CD4-positive, alpha-beta T cell treated with Interleukin-1 beta for 1 hour (primary cell): ENCODE results near the gene KRTAP5-2.

ENCODE experiments used
- DNase-seq, 2 donors: peaks; one replicate each; pipeline ENCODE4 v3.0.0-alpha.2; 2020 to 2022

The KRTAP5-2 gene

DNA sequence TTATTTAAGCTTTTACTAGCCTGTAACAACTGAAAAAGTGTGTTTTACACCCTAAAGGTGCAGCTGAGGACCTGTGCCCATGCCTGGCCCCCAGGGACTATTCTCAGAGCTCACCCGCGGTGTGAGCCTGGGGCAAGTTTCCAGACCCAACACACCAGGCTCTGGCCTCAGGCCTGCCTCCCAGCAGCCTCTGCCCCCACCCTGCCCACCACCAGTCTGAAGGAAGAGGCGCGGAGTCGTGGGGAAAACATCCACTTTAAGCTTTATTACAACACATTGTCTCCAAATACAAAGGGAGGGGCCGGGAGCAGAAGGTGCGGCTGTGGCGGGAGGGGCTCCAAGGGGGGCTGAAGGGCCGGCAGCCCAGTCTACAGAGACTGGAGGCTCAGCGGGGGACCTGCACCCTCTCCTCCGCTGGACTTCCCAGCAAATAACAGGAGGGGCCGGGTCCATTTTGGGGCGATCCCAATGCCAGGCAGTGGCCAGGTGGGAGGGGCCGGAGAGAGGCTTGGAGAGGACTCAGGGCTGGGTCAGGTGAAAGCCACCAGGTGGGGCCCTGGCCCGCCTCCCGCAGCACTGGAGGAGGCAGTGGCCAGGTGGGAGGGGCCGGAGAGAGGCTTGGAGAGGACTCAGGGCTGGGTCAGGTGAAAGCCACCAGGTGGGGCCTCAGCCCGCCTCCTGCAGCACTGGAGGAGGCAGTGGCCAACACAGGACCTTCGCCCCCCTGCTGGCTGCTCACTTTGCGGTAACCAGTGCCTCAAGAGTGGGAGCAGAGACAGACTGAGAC, 44.1 kb downstream of the KRTAP5-2 start:
- DNase-seq: no peak

DNA sequence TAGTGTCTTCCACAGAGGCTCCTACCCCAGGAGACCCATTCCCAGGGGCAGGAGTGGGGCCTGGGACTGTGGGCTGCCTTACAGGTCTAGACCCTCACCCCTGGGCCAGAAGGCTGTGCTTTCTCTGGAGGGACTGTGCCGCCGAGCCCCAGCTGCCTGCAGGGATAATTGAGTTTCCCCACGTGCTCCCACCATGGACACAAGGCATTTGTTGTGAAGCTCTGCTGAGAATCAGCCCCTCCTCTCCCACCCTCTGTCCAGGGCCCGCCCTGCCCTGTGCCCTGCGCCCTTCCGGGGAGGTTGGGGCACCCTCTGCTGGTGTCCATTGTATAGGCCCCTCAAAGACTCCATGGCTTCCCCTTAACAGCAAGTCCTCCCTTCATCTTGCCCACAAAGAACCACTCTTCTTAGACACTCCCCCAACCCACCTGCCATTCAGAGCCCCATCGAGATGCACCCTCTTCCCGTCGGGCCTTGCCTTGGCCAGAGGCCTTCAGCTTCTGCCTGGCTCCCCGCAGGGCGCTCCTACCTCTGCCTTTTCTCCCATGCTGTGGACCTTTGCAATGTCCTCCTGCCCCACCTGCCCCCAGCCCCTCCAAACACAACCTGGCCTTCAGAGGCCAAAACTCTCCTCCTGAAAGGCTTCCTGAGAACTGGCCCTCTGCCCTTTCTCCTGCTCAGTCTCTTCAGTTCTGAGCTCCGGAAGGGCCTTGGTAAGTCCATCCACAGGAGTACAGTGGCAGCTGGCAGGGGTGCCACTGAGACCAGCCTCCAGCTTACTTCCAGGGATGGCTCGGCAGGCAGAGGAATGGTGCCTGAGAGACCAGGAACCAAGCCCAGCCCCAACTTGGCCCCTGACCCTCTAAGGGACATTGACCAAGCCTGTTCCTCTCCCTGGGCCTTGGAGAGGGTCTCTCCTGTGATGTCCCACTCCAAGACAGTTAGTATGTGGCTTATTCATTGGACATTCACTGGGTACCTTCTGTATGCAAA, 48.5 kb downstream of the KRTAP5-2 start:
- DNase-seq: no peak

DNA sequence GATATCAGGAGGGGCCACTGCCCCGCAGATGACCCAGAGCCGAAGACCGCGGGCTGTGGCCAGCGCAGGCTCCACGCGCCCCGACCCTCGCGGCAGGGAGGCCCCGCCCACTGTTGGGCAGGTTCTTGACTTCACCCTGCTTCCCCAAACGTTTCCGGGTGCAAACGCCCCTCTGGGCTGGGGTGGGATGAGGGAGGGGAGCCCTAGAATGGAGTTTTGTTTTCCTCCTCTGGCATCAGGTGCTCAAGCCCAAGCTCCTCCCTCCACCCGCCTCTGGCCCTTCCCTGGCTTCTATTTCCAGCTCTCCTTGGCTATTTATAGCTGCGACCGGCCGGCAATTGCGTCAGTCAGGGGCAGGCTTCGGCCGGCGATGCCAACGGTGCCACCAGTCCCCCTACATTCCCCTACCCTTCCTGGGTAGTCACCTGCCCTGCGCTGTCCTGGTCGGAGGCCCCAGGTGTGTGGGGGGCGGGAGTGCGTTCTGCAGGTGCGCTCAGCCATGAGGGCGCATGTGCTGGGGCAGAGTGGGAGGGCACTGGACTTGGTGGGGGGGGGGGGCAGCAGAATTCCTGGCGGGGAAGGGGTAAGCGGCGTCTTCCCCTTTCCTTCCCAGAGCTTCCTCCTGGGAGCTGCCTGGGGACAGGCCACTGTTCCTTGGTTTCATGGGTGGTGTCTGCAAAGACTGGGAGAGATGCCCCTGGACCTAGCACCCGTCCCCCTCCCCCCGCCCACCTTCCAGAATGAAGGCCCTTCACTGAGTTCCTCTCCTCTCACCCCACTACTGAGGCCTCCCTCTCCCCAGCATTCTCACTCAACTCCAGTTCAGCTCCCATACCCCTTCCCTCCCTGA, 49.6 kb downstream of the KRTAP5-2 start:
- DNase-seq: no peak

DNA sequence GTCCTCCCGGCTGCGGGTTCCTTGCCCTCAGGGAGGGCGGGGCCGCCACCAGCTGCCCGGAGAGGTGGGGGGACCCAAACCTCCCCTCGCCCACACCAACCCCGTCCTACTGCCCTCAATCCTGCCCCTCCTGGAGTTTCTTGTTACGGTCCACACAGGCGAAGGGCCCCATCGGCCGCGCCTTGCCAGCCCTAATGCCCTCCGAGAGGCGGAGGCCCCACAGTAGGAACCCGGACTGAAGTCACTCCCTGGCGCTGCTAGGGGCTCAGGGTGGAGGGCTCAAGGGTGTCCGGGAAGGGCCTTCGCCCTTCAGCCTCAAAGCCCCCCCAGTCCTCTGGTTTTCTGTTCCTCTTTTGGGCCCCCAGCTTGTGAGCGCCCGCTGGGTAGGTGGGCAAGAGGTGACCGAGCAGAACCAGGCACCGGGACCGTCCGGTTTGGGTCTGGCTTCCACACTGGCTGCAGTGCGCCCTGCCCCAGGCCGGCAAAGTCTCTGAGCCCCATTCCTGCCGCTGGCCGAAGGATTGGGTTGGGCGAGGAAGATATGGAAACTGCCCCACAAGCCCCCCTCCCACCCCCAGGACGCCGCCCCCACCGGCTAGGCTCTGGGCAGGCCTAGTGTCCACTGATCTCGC, 50.5 kb downstream of the KRTAP5-2 start:
- no peak for DNase-seq
